Esophagus muscularis mucosa (tissue), 3 donors: ENCODE results near the gene TMEM97.

ENCODE experiments used
- POLR2AphosphoS5 ChIP-seq, 2 donors: sonication (generic); formaldehyde crosslinking; IDR thresholded peaks; one replicate each; pipeline ENCODE4 v1.6.1; 2017; ENCODE audit warnings: antibody characterized with exemption in 2 of 2
- TF ChIP-seq, protein P1 (sequence below), 3 experiments: fragments of 200-600 bp in 2 of 3; fragments of 450-650 bp in 1 of 3; sonication (generic) in 2 of 3; IDR thresholded peaks; one replicate each; pipeline ENCODE4 v1.5.1; 2017 to 2019; ENCODE audit warnings: antibody characterized with exemption in 3 of 3, mild to moderate bottlenecking in 2 of 3, moderate library complexity in 1 of 3

- TF ChIP-seq, protein P1, sequence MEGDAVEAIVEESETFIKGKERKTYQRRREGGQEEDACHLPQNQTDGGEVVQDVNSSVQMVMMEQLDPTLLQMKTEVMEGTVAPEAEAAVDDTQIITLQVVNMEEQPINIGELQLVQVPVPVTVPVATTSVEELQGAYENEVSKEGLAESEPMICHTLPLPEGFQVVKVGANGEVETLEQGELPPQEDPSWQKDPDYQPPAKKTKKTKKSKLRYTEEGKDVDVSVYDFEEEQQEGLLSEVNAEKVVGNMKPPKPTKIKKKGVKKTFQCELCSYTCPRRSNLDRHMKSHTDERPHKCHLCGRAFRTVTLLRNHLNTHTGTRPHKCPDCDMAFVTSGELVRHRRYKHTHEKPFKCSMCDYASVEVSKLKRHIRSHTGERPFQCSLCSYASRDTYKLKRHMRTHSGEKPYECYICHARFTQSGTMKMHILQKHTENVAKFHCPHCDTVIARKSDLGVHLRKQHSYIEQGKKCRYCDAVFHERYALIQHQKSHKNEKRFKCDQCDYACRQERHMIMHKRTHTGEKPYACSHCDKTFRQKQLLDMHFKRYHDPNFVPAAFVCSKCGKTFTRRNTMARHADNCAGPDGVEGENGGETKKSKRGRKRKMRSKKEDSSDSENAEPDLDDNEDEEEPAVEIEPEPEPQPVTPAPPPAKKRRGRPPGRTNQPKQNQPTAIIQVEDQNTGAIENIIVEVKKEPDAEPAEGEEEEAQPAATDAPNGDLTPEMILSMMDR (IDR thresholded peaks at IDR 0.05) = no peak
- no peak for TF ChIP-seq POLR2AphosphoS5 (IDR thresholded peaks at IDR 0.05)
Observed at GRCh38 chr17:28339431-28339830, 20.4 kb downstream of the TMEM97 start.
